Left colon (tissue), 2 donors: Measurements from ENCODE around the gene TPH1. TPM values are rescaled to one million over a fixed set of nuclear protein-coding genes. Genes with fewer than 3 reads are reported as not detected.
"Not testable (repeated sequence)": the region's sequence is repeated elsewhere in the genome, so short reads cannot be mapped to it uniquely, and the experiment has no call there.

Experiments used
- ATAC-seq: fragments of 200-7000 bp; cut with Tn5 transposase; one replicate; pipeline ENCODE4 v1.9.1; 2020; ENCODE audit warnings: mild to moderate bottlenecking, moderate library complexity
- DNase-seq, 2 donors: peaks; one replicate each; pipeline ENCODE4 v3.0.0-alpha.2; 2020
- intact Hi-C, 2 donors: fragments of 100-400 bp; cut with DNase I in 1 of 2; cut with micrococcal nuclease in 1 of 2; formaldehyde crosslinking; loops; one replicate each; pipeline versions ENCODE4 v1.11.2 to v1.14.0; 2022; cut with DNase I, micrococcal nuclease
- total RNA-seq, 2 donors: library from RNA; stranded (reverse); fragmentation: NEBNext Ultra II Directional; extraction: Animal tissue kit (Norgen Biotek cat#: 25700); gene quantifications; one replicate each; pipeline ENCODE4 v1.2.1, GENCODE V29; 2021
- donor health status: DM: no; HTN: no; CAD: no.
- donor health status: DM: yes; HTN: yes; CAD: no.

The TPH1 gene
- total RNA-seq, 2 donors from 2014 or later, result 13.9 to 14.6 TPM

DNA sequence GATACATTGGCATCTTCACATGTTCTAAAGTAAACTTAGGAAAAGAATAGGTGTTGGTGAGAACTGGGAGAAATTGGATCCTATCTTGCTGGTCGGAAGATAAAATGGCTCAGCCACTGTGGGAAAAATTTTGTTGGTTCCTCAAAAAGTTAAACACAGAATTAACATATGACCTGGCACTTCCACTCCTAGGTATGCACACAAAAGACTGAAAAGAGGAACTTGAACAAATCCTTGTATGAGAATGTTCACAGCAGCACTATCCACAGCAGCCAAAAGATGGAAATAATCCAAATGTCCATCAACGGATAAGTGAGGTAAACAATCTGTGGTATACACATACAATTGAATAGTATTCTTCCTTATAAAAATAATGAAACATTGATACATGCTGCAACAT lies 4.8 kb upstream of the TPH1 start:
- ATAC-seq (no peak), DNase-seq (no peak)
- intact Hi-C loops, result no loop called here

DNA sequence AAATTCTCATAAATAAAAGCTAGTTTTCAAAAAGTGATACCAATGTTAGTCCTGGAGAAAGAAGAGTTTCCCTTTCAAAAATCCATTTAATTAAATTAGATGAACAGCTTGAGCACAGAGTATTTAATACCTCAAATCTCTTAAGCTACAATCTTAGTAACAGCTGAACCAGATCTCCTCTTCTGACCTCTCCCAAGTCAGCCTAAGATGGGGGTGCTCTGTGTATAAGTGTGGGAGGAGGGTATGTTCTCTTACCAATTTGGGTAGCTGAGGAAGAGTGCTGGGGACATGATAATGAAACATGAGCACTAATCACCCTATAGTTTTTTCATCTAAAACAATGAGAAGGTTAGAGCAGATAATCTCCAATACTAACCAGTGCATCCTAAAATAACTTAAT lies 9.6 kb downstream of the TPH1 start:
- intact Hi-C loops, result no loop called here
- ATAC-seq (no peak), DNase-seq (no peak)

DNA sequence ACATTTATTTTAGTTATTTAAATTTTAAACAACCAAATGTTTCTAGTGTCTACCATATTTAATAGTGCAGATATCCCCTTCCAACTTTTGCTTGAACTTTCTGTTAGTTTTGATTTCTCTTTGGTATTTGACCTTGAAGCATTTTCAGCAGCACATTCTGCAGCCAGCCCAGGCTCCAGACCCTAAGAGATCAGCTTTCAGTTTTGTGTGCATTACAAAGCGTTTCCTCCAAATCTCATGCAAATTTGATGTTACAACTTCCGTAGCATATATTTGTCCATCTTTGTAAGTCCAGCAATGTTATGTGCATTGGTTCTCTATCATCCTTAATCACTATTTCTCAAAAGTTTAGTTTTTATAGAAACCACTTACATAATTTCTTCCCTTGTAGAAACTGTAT lies 18.6 kb downstream of the TPH1 start:
- ATAC-seq, result no peak
- DNase-seq, result no peak
- intact Hi-C loops, result no loop called here

DNA sequence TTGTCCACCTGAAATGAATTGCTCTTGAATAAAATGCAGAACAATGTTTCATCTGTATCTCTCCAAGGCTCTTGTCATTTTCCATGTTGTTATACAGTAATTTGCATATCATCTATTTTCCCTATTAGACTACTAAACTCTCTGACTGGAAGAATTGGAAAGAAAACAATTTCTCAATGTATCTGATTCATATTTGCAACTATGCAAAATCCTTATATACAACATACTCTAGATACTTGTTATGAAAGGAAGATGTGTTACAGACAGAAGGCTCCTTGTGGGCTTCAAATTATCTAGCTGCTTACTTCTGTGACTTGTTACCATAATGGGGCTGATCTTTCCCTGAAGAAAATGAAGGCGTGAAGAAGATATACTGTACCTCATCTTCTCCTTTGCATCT lies 23.6 kb downstream of the TPH1 start:
- ATAC-seq (no peak), DNase-seq (no peak)
- intact Hi-C loops, result no loop called here

DNA sequence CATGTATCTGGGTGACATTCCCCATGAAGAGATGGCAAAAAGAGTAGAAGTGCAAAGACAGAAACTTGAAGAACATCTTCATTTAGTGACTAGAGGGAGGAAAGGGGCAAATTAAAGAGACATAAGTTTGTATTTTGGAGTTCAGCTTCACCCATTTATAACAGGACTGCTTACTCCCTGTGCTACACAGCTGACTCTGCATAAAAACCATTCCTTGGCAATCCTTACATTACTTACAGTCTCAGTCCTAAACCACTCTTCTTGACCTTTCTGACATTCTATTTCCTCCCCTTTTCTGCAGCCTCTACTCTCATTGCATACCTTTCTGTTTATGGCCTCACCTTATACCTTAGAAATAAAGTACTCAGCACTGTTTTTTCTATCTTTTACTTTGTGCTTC lies 26.4 kb downstream of the TPH1 start:
- intact Hi-C loops, result loop anchor here in 1 of 2 donors (10.0 kb wide), 1 partner anchor 85 kb away; the partner anchor contains the start of gene SAAL1
- ATAC-seq (no peak), DNase-seq (no peak)

DNA sequence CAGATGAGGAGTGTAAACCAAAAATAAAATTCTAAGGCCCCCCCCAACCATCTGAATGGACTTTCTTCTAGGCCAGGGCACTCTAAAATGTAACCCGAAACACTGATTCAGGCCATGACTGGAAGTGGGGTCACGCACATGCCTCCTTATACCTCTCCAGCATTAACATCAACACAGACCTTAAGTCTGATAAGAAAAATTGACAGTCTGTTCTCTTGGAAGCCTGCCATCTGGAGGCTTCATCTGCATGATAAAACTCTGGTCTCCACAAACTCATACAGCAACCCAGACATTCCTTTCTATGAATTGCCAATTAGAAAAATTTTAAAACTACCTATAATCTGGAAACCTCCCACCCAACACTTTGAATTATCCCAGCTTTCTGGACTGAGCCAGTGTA lies 29.3 kb downstream of the TPH1 start:
- DNase-seq (no peak), ATAC-seq (no peak)
- intact Hi-C loops, result loop anchor here in 1 of 2 donors (10.0 kb wide), 1 partner anchor 88 kb away; the partner anchor contains the start of gene SAAL1

DNA sequence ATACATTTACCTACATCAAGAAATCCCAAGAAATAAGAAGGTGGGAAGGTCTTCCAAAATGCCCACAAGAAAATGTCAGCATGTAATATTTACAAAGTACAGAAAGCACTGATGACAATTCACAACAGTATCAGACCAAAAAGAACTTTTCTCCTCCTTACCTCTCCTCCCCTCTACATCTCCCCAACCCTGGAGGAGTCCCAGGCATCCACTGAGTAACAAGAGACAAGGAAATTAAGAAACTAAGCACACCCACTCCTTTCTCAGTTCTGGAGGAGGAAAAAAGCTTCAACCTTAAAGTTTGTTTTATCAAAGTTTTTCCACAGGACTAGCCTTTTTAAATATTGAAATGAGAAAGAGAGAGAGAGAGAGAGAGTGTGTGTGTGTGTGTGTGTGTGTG lies 31.2 kb downstream of the TPH1 start:
- ATAC-seq (no peak), DNase-seq (no peak)
- intact Hi-C loops, result loop anchor here in 1 of 2 donors (10.0 kb wide), 1 partner anchor 90 kb away; the partner anchor contains the start of gene SAAL1

DNA sequence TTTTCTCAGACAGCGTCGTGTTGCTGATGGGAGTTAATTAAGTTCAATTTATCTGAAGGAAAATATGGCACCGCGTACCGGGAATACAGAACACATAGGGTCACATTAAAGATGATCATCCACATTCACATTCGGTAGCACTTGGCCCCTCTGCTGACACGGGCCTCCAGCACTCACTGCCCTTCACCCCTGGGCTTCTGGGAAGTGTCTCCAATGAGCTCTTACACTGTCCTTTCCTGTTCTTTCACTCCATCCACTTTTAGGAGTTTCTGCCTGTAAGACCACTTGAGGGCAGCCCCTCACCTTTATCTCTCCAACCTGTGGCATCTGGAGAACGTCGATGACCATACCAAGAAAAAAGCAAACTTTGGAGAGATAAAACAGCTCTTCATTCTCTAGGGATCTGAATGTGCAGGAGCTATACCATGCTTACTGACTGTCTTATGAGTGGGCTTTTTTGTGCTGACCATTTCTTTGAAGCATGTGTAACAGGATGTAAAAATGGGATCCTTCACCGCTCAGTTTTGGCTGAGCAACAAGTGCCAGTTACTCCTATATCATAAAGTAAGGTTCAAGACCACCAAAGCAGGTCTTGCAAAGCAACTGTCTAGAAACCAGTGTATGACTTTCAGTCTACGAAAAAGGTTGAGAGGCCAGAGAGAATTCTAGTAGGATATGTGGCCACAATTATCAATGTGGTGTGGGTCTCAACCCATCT lies 32.1 kb downstream of the TPH1 start:
- intact Hi-C loops, result loop anchor here in 1 of 2 donors (10.0 kb wide), 1 partner anchor 91 kb away; the partner anchor contains the start of gene SAAL1
- no peak for DNase-seq
- no peak for ATAC-seq

DNA sequence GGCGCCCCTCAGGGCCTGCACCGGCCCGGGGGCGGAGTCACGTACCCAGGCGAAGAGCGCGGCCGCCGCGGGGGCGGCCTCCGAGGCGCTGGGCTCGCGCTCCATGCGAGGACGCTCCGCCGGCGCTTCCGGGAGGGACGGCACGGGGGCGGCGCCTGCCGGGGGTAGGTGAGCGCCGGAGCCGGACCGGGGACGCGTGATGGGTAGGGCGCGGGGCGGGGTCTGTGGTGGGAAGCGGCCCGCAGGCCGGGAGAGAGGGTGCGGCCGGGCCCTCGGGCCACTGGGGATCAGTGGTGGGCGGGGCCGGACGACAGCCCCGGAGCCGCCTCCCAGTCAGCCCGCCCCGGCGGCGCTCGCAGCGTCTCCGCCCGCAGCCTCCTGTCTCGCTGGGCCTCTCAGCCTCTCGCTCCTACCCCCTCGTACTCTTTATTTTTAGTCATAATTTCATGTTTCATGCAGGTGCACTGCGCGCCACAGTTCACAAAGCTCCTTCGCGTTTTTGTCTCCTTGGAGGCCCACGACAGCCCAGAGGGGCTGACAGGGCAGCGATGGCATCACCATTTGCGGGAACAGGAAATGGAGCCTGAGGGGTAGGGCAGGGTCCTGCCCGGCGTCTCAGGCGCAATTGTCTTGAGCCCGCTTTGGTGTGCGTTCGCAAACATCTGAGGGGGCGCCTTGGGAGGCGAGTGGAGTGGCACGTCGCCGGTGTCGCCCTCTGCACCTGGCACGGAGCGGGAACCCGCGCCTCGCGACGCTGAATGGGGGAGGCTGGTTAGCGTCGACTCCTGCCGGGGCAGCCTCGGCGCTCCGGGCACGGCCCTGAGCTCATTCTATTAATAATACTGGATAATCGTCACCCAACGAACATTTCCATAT lies 32.9 kb downstream of the TPH1 start, which contains the start of gene SERGEF:
TSS of gene SERGEF (minus strand) at position 142 of the 876 bp plus-strand sequence. CDS start at position 105, 37 bp downstream.
- DNase-seq (peak; percentile 97 to 98), ATAC-seq (peak; percentile 97)
- intact Hi-C loops, result loop anchor here in 1 of 2 donors (10.0 kb wide), 1 partner anchor 92 kb away; the partner anchor contains the start of gene SAAL1

DNA sequence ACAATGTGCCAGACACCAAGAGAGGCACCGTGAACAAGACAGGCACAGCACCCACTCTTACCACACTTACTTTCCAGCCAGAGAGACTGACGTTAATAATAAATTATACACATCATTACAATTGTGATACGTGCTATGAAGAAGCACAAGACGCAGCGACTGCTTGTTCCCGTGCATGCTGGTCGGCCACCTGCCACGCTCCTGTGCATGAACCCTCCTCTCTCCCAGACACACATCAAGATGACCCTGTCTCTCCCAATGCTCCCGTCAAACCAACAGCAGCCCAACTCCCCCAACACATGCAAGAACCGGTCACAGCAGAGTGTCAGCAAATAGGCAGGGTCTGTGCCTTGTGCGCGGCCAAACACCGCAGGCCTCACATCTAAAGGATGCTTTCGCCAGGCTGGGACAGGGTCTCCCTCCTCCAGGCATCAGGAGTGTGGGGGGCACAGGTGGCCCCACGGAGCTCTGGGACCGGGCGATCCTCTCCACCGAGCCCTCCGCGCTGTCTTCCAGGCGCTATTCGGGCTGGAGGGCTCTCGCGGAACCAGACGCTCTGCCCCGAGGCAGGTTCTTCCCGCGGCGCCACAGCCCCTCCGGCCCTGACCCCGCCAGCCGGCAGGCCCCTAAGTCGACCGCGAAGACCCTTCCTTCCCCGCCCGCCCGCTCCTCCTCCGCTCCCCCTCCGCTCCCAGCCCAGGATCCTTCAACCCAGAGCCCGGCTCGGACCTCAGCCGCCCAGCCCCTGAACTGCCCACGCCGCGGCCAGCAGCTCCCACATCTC lies 33.8 kb downstream of the TPH1 start:
- intact Hi-C loops, result loop anchor here in 1 of 2 donors (10.0 kb wide), 1 partner anchor 92 kb away; the partner anchor contains the start of gene SAAL1
- peak in 1 of 2 donors; percentile 30 for DNase-seq
- peak; percentile 13 for ATAC-seq

DNA sequence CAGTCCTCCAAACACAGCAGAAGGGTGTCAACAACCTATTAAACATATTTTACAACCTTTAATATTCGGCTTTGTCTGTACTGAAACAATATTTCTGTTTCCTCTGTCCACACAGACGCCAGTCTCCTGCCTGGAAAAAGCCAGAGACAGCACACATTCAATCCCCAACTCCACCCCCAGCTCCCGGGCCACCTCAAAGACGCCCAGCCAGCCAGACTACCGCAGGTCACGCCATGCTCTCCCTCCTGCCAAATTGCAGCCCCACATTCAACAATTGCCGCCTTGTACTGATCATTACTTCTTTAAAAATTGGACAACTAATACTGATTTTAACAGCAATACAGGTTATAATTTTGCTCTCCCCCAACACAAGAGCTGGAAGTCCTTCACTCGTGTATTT lies 34.4 kb downstream of the TPH1 start:
- intact Hi-C loops, result loop anchor here in 1 of 2 donors (10.0 kb wide), 1 partner anchor 93 kb away; the partner anchor contains the start of gene SAAL1
- no peak for DNase-seq
- ATAC-seq, result no peak

DNA sequence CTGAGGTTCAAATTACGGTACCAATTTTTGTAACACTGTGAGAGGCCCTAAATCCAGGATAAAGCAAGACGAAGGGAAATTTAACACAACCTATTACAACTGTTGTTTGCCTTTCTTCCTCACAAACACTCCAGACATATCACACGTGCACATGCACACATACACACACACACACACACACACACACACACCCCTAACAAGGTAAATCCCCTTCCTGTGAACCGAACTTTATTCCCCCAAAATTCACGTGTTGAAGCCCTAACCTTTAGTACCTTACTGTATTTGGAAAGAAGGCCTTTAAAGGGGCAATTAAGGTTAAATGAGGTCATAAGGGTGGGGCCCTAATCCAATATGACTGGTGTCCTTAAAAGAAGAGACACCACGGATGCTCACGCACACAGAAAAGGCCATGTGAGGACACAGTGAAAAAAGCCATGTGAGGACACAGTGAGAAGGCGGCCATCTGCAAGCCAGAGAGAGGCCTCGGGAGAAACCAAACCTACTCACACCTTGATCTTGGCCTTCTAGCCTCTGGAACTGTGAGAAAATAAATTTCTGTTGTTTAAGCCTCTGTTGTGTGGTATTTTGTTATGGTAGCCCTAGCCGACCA lies 35.0 kb downstream of the TPH1 start:
- intact Hi-C loops, result loop anchor here in 1 of 2 donors (10.0 kb wide), 1 partner anchor 94 kb away; the partner anchor contains the start of gene SAAL1
- ATAC-seq (no peak), DNase-seq (no peak)

DNA sequence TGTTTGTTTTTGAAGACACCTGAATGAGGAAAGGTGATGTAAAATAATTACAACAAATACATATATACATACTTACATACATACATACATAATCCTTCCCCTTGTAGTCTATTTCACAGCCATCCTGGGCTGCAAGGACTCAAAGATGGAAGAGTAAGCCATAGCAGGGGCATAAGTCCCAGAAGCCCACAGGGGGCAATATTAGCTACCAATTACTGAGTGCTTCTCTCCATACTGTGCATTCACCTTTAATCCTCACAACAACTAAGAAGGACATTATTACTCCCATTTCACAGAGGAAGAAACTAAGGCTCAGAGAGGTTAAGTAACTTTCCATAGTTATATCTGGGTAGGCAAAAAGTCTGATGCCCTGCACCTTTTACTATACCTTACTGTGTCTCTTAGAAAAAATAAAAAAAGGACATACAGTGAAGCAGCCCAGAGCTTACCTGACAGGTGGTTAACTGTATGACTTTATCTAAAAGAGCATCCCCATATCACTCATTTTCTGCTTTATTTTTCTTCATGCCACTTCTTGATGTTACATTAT lies 35.9 kb downstream of the TPH1 start:
- no peak for DNase-seq
- intact Hi-C loops, result loop anchor here in 1 of 2 donors (10.0 kb wide), 1 partner anchor 95 kb away; the partner anchor contains the start of gene SAAL1
- ATAC-seq, result no peak

DNA sequence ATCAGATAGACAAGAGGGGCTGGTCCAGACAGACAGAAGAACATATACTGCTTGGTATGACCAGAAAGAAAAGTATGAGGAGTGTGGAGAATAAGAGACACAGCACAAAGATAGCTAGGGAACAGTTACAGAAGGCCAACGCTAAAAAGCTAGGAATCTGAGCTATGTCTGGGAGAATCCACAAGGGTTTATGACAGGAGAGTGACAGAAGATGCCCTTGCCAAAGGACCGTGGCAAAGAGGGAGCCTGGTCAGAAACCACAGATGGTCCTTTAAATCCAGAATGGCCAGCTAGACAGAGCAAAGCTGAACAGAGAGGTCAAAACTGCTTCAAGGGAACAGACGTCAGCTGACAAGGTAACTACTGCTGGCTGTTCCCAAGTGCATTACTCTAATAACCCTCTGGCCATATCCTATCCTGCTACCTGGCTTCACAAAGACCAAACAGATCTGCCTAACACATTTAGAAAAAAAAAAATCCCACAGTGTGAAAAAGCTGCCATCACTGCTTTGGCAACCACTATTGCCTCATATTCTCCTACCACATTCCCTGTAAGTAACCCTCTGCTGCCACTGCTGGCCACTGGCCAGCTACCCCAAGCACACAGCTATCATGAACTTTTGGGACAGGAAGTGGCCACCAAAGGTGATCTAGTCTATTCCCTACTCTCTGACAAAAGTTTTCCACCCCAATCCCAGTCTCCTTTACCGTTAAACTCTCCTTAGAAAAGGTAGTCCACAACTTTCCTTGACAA lies 40.5 kb downstream of the TPH1 start:
- ATAC-seq (no peak), DNase-seq (no peak)
- intact Hi-C loops, result no loop called here

DNA sequence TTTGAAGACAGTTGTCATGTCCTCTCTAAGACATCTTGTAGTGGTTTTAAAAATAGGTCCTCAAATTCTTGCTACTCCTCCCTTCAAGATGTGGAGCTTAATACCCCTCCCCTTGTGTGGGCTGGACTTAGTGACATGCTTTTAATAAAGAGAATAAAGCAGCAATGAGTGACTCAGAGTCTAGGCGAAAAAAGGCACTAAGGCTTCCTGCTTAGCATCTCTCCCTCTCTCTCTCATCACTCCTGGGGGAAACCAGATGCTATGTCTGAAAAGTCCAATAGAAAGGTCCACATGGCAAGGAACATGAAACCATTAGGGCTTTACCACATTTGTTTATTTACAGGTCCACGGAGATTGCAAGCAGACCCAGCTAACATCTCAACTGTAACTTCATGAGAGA lies 44.9 kb downstream of the TPH1 start:
- ATAC-seq (no peak), DNase-seq (no peak)
- intact Hi-C loops, result no loop called here

DNA sequence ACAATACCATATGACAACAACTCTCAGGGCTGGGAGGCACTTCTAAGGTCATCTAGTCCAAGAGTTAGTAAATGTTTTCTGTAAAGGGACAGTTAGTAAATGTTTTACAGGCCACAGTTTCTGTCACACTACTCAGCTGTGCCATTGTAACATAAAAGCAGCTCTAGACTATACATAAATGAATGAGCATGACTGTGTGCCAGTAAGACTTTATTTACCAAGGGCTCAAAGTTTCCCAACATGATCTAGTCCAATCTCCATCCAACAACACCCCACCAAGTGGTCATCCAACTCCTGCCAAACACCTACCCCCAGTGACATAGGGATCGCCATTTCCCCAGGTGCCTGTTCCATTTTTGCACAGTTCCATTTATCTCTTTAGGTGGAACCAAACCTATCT lies 45.3 kb downstream of the TPH1 start:
- intact Hi-C loops, result no loop called here
- ATAC-seq (peak; percentile 72), DNase-seq (no peak)

DNA sequence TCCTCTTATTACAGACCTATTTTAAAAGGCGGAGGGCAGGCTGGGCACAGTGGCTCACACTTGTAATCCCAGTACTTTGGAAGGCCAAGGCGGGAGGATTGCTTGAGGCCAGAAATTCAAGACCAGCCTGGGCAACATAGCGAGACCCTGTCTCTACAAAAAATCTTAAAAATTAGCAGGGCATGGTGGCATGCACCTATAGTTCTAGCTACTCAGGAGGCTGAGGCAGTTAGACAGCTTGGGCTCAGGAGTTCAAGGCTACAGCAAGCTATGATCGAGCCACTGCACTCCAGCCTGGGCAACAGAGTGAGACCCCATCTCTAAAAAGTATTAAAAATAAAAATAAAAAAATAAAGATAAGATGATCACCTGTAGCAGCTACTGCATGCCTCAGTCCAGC lies 45.9 kb downstream of the TPH1 start:
- DNase-seq, intact Hi-C loops, ATAC-seq: not testable (repeated sequence)
